Measurements from ENCODE around the gene RBM34. TPM values are rescaled to one million over a fixed set of nuclear protein-coding genes. Genes with fewer than 3 reads are reported as not detected.

RBM34 gene
- total RNA-seq, 1 experiment from 2014 or later, result 96.5 TPM

DNA sequence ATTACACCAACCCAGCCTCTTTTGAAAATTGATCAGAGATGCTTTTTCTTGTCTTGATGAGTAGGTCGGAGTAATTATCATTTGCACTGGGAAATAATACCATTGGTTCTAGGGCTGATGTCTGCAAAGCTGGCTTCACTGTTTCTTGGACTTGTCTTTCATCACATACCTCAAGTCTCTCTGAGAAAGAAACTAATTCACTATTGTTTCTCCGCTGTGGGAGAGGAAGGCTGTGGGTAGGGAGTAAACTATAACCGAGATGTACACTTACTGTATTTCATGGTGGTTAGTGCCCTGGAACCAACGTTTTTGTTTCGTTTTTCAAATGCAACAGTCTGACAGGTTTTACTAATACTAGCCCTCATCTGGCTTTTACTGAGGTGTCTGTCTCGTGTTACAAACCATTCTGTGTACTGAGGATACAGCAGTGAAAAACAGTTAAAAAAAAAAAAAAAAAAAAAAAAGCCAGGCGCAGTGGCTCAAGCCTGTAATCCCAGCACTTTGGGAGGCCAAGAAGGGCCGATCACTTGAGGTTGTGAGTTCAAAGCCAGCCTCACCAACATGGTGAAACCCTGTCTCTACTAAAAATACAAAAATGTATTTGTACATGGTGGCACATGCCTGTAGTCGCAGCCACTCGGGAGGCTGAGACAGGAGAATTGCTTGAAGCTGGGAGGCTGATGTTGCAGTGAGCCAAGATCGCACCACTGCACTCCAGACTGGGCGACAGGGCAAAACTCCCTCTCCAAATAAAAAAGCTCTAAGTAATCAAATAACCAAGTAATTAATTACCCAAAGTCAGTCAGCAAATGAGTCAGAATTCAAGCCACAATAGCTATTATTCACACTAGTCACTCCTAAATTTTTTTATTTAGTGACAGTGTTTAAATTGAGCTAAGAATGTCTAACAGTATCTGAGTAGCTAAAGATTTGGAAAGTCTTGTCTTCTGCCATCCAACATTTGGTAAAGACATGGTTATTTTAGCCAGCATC is 55.7 kb downstream of the RBM34 start:
- Mint-ChIP-seq H3K4me3 (ENCODE audit: unreplicated experiment) (peak overlapping the region; percentile 72), H3K4me1 (ENCODE audit: low read depth, unreplicated experiment) (peaks cover 16% of the 10 kb centered on the region), H3K36me3 (ENCODE audit: insufficient read depth, unreplicated experiment) (peaks cover 57% of the 10 kb centered on the region), H3K27me3 (ENCODE audit: insufficient read depth, unreplicated experiment) (no peaks in the 10 kb centered on the region), H3K9me3 (ENCODE audit: unreplicated experiment) (no peaks in the 10 kb centered on the region), H3K27ac (ENCODE audit: unreplicated experiment) (peak overlapping the region; percentile 90)
- Histone ChIP-seq H3K4me1 (peaks cover 12% of the 10 kb centered on the region; the same call in 1 of the 2 replicates), H3K27me3 (replicated peaks; ENCODE audit: control insufficient read depth, insufficient read depth, low read length) (no peaks in the 10 kb centered on the region), H3K4me3 (ENCODE audit: low read depth, low read length) (no peak overlapping the region), H3K9me3 (no peaks in the 10 kb centered on the region), H3K36me3 (ENCODE audit: control insufficient read depth, insufficient read depth, low read length) (no peaks in the 10 kb centered on the region; the same call in 1 of the 2 replicates)
- ChIA-PET POLR2A (interaction anchor here (0.5 kb wide), 1 partner anchor 12 kb away, joined by 5 read pairs; no protein-coding TSS in a partner anchor), CTCF (interaction anchor here (0.6 to 1.4 kb wide), 9 partner anchors 12 to 755 kb away, joined by 3 to 11 read pairs (median 4); no protein-coding TSS in a partner anchor)
- intact Hi-C loops (cut with micrococcal nuclease; ENCODE audit: unreplicated experiment), result loop anchor here (2.0 kb wide), 1 partner anchor 55 kb away; the partner anchor contains the start of gene RBM34
- BruUV-seq (replicated peaks), result no TSS peak
- TF ChIP-seq, protein P1, sequence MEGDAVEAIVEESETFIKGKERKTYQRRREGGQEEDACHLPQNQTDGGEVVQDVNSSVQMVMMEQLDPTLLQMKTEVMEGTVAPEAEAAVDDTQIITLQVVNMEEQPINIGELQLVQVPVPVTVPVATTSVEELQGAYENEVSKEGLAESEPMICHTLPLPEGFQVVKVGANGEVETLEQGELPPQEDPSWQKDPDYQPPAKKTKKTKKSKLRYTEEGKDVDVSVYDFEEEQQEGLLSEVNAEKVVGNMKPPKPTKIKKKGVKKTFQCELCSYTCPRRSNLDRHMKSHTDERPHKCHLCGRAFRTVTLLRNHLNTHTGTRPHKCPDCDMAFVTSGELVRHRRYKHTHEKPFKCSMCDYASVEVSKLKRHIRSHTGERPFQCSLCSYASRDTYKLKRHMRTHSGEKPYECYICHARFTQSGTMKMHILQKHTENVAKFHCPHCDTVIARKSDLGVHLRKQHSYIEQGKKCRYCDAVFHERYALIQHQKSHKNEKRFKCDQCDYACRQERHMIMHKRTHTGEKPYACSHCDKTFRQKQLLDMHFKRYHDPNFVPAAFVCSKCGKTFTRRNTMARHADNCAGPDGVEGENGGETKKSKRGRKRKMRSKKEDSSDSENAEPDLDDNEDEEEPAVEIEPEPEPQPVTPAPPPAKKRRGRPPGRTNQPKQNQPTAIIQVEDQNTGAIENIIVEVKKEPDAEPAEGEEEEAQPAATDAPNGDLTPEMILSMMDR (IDR thresholded peaks at IDR 0.05; ENCODE audit: insufficient read depth in 1 of 2, low read depth in 1 of 2, low read length in 1 of 2, severe bottlenecking in 1 of 2, unreplicated experiment in 1 of 2), result no peak
- no peak for DNase-seq

DNA sequence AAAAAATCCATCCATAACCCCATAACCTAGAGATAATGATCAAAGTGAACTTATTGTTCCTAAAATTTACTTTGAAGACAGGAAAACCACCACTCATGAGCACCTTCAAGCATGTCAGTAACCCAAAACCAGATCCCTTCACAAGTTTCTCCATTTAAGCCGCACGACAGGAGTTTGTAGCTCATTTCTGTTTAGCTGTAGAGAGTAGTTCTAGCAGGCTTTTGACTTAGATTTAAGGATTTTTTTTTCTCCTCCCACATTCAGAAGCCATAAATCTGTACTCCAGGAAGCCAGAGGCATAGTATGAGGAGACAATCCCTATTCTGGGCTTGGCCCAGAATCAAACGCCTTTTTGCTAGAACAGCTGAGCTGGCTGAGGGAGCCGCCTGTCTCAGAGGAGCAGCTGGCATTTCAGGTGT is 58.0 kb downstream of the RBM34 start:
- no peak overlapping the region for H3K4me3 Mint-ChIP-seq (ENCODE audit: unreplicated experiment)
- ChIA-PET POLR2A (interaction anchor here (0.6 kb wide), 1 partner anchor 119 kb away, joined by 3 read pairs; no protein-coding TSS in a partner anchor), CTCF (interaction anchor here (0.6 to 0.8 kb wide), 4 partner anchors 255 to 681 kb away, joined by 3 read pairs; no protein-coding TSS in a partner anchor)
- peaks cover 38% of the 10 kb centered on the region for H3K36me3 Mint-ChIP-seq (ENCODE audit: insufficient read depth, unreplicated experiment)
- Histone ChIP-seq H3K4me3 (ENCODE audit: low read depth, low read length) (no peak overlapping the region), H3K4me1 (peaks cover 12% of the 10 kb centered on the region; the same call in 1 of the 2 replicates), H3K9me3 (no peaks in the 10 kb centered on the region), H3K27me3 (replicated peaks; ENCODE audit: control insufficient read depth, insufficient read depth, low read length) (no peaks in the 10 kb centered on the region), H3K36me3 (ENCODE audit: control insufficient read depth, insufficient read depth, low read length) (no peaks in the 10 kb centered on the region; the same call in 1 of the 2 replicates)
- BruUV-seq (replicated peaks), result no TSS peak
- H3K27ac Mint-ChIP-seq (ENCODE audit: unreplicated experiment), result no peak overlapping the region
- H3K27me3 Mint-ChIP-seq (ENCODE audit: insufficient read depth, unreplicated experiment), result no peaks in the 10 kb centered on the region
- TF ChIP-seq, protein P1 (IDR thresholded peaks at IDR 0.05; ENCODE audit: insufficient read depth in 1 of 2, low read depth in 1 of 2, low read length in 1 of 2, severe bottlenecking in 1 of 2, unreplicated experiment in 1 of 2), result no peak
- DNase-seq, result no peak
- peaks cover 16% of the 10 kb centered on the region for H3K4me1 Mint-ChIP-seq (ENCODE audit: low read depth, unreplicated experiment)
- intact Hi-C loops (cut with micrococcal nuclease; ENCODE audit: unreplicated experiment), result no loop called here
- H3K9me3 Mint-ChIP-seq (ENCODE audit: unreplicated experiment), result no peaks in the 10 kb centered on the region

DNA sequence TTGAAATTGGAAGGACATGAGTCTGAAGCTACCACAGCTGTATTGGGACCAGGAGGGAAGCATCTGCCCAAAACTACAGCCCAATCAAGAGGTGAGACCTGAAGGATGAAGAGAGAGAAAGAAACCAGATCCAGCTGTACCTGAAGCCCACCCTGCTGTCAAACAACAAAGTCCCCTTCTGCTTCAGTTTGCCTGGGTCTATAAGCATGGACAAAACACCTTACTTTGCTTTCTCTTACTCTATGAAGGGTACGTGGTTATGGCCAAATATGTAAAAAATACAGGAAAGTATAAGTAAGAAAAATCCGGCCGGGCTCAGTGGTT is 58.8 kb downstream of the RBM34 start:
- DNase-seq, result no peak
- Histone ChIP-seq H3K27me3 (replicated peaks; ENCODE audit: control insufficient read depth, insufficient read depth, low read length) (no peaks in the 10 kb centered on the region), H3K36me3 (ENCODE audit: control insufficient read depth, insufficient read depth, low read length) (no peaks in the 10 kb centered on the region), H3K9me3 (no peaks in the 10 kb centered on the region), H3K4me3 (ENCODE audit: low read depth, low read length) (no peak overlapping the region), H3K4me1 (peaks cover 12% of the 10 kb centered on the region; the same call in 1 of the 2 replicates)
- no peak overlapping the region for H3K4me3 Mint-ChIP-seq (ENCODE audit: unreplicated experiment)
- H3K36me3 Mint-ChIP-seq (ENCODE audit: insufficient read depth, unreplicated experiment), result peaks cover 32% of the 10 kb centered on the region
- intact Hi-C loops (cut with micrococcal nuclease; ENCODE audit: unreplicated experiment), result no loop called here
- TF ChIP-seq, protein P1 (IDR thresholded peaks at IDR 0.05; ENCODE audit: insufficient read depth in 1 of 2, low read depth in 1 of 2, low read length in 1 of 2, severe bottlenecking in 1 of 2, unreplicated experiment in 1 of 2), result no peak
- no peaks in the 10 kb centered on the region for H3K9me3 Mint-ChIP-seq (ENCODE audit: unreplicated experiment)
- CTCF ChIA-PET, result interaction anchor here (0.6 kb wide), 1 partner anchor 263 kb away, joined by 3 read pairs; no protein-coding TSS in a partner anchor
- peaks cover 16% of the 10 kb centered on the region for H3K4me1 Mint-ChIP-seq (ENCODE audit: low read depth, unreplicated experiment)
- no peak overlapping the region for H3K27ac Mint-ChIP-seq (ENCODE audit: unreplicated experiment)
- BruUV-seq (replicated peaks), result no TSS peak
- no peaks in the 10 kb centered on the region for H3K27me3 Mint-ChIP-seq (ENCODE audit: insufficient read depth, unreplicated experiment)
- POLR2A ChIA-PET, result interaction anchor here (0.6 kb wide), 1 partner anchor 206 kb away, joined by 9 read pairs; no protein-coding TSS in a partner anchor
